Ovary (tissue), 9 donors: ENCODE measurements around the gene GALNT16. TPM values are rescaled to one million over a fixed set of nuclear protein-coding genes. Genes with fewer than 3 reads are reported as not detected.
"Not testable (repeated sequence)": the region's sequence is repeated elsewhere in the genome, so short reads cannot be mapped to it uniquely, and the experiment has no call there.

Experiments used
- DNase-seq, 5 donors: peaks; one replicate each; pipeline ENCODE4 v3.0.0-alpha.2; 2019 to 2020
- H3K27ac ChIP-seq, 2 donors: fragments of 200-600 bp; one replicate each; pipeline versions ENCODE4 v1.5.1 to v1.8.0; 2019 to 2022
- H3K27me3 ChIP-seq: fragments of 200-600 bp; one replicate; pipeline ENCODE4 v1.8.0; 2022
- H3K36me3 ChIP-seq: fragments of 200-600 bp; sonication (generic); one replicate; pipeline ENCODE4 v1.5.1; 2019
- H3K4me1 ChIP-seq: one replicate; pipeline ENCODE4 v1.8.1; 2013; ENCODE audit warnings: mild to moderate bottlenecking, moderate library complexity; ENCODE audit not compliant: insufficient read depth
- H3K4me3 ChIP-seq: fragments of 200-600 bp; sonication (generic); one replicate; pipeline ENCODE4 v1.5.1; 2017
- H3K9me3 ChIP-seq, 2 donors: fragments of 200-600 bp in 1 of 2; sonication (generic) in 1 of 2; one replicate each; pipeline versions ENCODE4 v1.5.1 to v1.8.1; 2013 to 2019; ENCODE audit warnings: mild to moderate bottlenecking in 1 of 2, moderate library complexity in 1 of 2
- CTCF ChIP-seq, 3 donors: fragments of 450-650 bp in 2 of 3; fragments of 200-600 bp in 1 of 3; IDR thresholded peaks; one replicate each; pipeline versions ENCODE4 v1.5.1 to v1.8.0; 2016 to 2022; ENCODE audit warnings: antibody characterized with exemption in 3 of 3, mild to moderate bottlenecking in 1 of 3
- EP300 ChIP-seq: sonication (generic); formaldehyde crosslinking; IDR thresholded peaks from one replicate; pipeline ENCODE4 v1.6.1; 2017; ENCODE audit warnings: antibody characterized with exemption
- POLR2A ChIP-seq: fragments of 450-650 bp; IDR thresholded peaks from one replicate; pipeline ENCODE4 v1.6.1; 2017; ENCODE audit warnings: antibody characterized with exemption, mild to moderate bottlenecking, moderate library complexity
- WGBS, 3 donors: extraction: QIAGEN DNeasy Blood & Tissue Kit in 1 of 3; methylation state at CpG; one replicate each; pipeline versions ENCODE4 v1.1.5 to v1.1.7; 2013 to 2017; 5-methylcytosine and 5-hydroxymethylcytosine counted together
- intact Hi-C, 4 donors: fragments of 100-400 bp; cut with DNase I; formaldehyde crosslinking; loops; one replicate each; pipeline versions ENCODE4 v1.11.0 to v1.15.1; 2022 to 2023
- polyA plus RNA-seq, 2 donors: library from polyadenylated mRNA; stranded (reverse); fragments of 200-250 nt in 1 of 2; fragments of 350-450 nt in 1 of 2; fragmentation: Illumina TruSeq in 1 of 2; extraction: RNeasy Lipid Tissue Mini Kit (QIAGEN cat#74804) in 1 of 2; gene quantifications; one replicate each; pipeline ENCODE4 v1.2.3, GENCODE V29; 2013 to 2014
- total RNA-seq, 7 donors: library from RNA; depleted of rRNA in 2 of 7; stranded (reverse); fragments of >200 nt in 2 of 7; fragmentation: NEBNext Ultra II Directional in 3 of 7; extraction: Animal tissue kit (Norgen Biotek cat#: 25700) in 3 of 7; gene quantifications; one replicate each; pipeline versions ENCODE4 v1.1.0 to v1.2.4, GENCODE V29; 2016 to 2023
- donor health status: DM: no; HTN: no; CAD: no; lungs with moderate emphysema.
- donor health status: DM: no; HTN: no; CAD: no.
- donor health status: Bipolar disorder and iron deficiency.
- donor health status: DM: yes; HTN: yes; CAD: no.
- donor health status: DM: no; HTN: no; CAD: no.
- donor health status: DM: yes; HTN: yes; CAD: no.

The GALNT16 gene
- total and polyA plus RNA-seq, 9 donors: 0.36 to 5.3 (median 2.0) TPM

- H3K27ac ChIP-seq: no peak overlapping the region
- H3K4me1 ChIP-seq: peaks cover 5% of the 10 kb centered on the region
- H3K9me3 ChIP-seq: no peaks in the 10 kb centered on the region
- DNase-seq: no peak
- intact Hi-C loops: no loop called here
- no peaks in the 10 kb centered on the region for H3K36me3 ChIP-seq
- H3K4me3 ChIP-seq: no peak overlapping the region
- H3K27me3 ChIP-seq: no peaks in the 10 kb centered on the region
- TF ChIP-seq EP300 (no peak), POLR2A (no peak), CTCF (IDR thresholded peaks at IDR 0.05) (no peak)
- WGBS, 3 donors: 72 to 83% (median 77%) methylated on average over 2 of the region's 2 CpGs
These were observed 118.3 kb downstream of the GALNT16 start for GRCh38 chr14:69378274-69378673.

- intact Hi-C loops: no loop called here
- Histone ChIP-seq H3K4me1 (peaks cover 5% of the 10 kb centered on the region), H3K4me3 (no peak overlapping the region), H3K27me3 (no peaks in the 10 kb centered on the region), H3K9me3 (no peaks in the 10 kb centered on the region), H3K36me3 (no peaks in the 10 kb centered on the region), H3K27ac (no peak overlapping the region)
- no peak for DNase-seq
- TF ChIP-seq POLR2A (no peak), EP300 (no peak), CTCF (IDR thresholded peaks at IDR 0.05) (no peak)
- WGBS, 3 donors: 87 to 91% (median 87%) methylated on average over 3 of the region's 3 CpGs
These were observed 127.4 kb downstream of the GALNT16 start for GRCh38 chr14:69387311-69387710.

- 78 to 92% (median 84%) methylated on average over 8 of the region's 8 CpGs for WGBS, 3 donors
- H3K27me3 ChIP-seq, H3K9me3 ChIP-seq, H3K27ac ChIP-seq, H3K36me3 ChIP-seq, intact Hi-C loops, H3K4me3 ChIP-seq, DNase-seq, H3K4me1 ChIP-seq: not testable (repeated sequence)
These were observed 131.4 kb downstream of the GALNT16 start for GRCh38 chr14:69391400-69391799.

GRCh38 chr14:69392481-69392880 is 132.5 kb downstream of the GALNT16 start:
- TF ChIP-seq EP300 (no peak), POLR2A (no peak), CTCF (IDR thresholded peaks at IDR 0.05) (no peak)
- intact Hi-C loops: no loop called here
- Histone ChIP-seq H3K4me3 (no peak overlapping the region), H3K9me3 (no peaks in the 10 kb centered on the region), H3K27me3 (no peaks in the 10 kb centered on the region), H3K36me3 (no peaks in the 10 kb centered on the region), H3K27ac (no peak overlapping the region), H3K4me1 (peaks cover 6% of the 10 kb centered on the region)
- DNase-seq: no peak
- WGBS, 3 donors: 80 to 97% (median 94%) methylated on average over 3 of the region's 3 CpGs

- TF ChIP-seq CTCF (IDR thresholded peaks at IDR 0.05) (no peak), POLR2A (no peak), EP300 (no peak)
- peaks cover 19% of the 10 kb centered on the region for H3K4me1 ChIP-seq
These were observed 136.0 kb downstream of the GALNT16 start for GRCh38 chr14:69395929-69396328.

More at GRCh38 chr14:69395929-69396328, 136.0 kb downstream of the GALNT16 start:
- 81 to 84% (median 81%) methylated on average over 4 of the region's 4 CpGs for WGBS, 3 donors
- H3K27me3 ChIP-seq: no peaks in the 10 kb centered on the region
- no peak overlapping the region for H3K27ac ChIP-seq
- no peak overlapping the region for H3K4me3 ChIP-seq
- H3K9me3 ChIP-seq: no peaks in the 10 kb centered on the region
- intact Hi-C loops: no loop called here
- no peaks in the 10 kb centered on the region for H3K36me3 ChIP-seq
- DNase-seq: no peak
